22Rv1 (cell line): ENCODE data around the gene C14orf180.
A peak's percentile ranks its signal among the peaks of the same experiment; 100 is the strongest.

Experiments used
- H3K27ac ChIP-seq: fragments of 450-650 bp; 2 replicates; pipeline ENCODE4 v1.5.1; 2017
- ZFX ChIP-seq: fragments of 450-650 bp; IDR thresholded peaks from 2 replicates; pipeline ENCODE4 v1.6.1; 2017; ENCODE audit warnings: antibody characterized with exemption, borderline replicate concordance
- TF ChIP-seq, protein P1 (sequence below): fragments of 450-650 bp; IDR thresholded peaks from 2 replicates; pipeline ENCODE4 v1.5.1; 2017; ENCODE audit warnings: mild to moderate bottlenecking

C14orf180 gene

DNA sequence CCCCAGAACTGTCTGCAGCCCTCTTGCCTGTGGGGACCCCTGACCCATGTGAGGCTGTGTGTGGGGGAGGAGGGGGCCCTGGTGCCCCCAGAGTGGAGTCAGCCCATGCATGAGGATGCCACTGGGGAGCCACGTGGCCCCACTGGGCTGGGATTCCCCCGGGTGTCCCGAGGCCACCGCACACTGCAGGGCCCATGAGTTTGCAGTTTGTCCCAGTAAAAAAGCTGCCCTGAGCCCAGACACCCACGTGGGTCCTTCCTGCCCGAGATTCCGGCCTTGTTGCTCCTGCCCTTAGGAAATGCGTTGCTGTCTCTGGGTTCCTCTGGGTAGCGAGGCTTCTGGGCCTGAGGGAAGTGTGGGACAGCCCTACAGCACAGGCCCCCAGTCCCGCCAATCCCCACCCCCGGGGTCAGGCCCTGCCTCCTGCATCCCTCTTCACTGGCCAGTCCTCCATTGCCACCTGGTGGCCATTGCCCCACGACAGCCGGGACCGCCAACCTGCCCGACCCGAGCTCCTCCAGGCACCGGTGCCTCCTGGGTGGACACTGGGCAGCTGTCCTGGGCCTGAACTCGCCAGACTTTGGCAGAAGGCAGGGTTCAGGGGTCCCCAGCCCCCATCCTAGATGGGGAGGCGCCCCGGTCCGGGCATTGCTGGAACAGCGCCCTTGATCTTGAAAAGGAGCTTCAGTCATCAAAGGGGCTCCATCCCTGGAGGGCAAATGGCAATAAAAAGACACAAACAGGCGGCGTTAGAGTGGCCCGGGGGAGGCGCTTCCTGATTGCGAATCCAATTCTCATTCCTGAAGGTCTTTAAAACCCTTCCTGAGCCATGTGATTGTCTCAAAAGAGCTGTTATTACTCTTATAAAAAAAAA is 15.6 kb upstream of the C14orf180 start:
- no peak for TF ChIP-seq ZFX
- TF ChIP-seq, protein P1, sequence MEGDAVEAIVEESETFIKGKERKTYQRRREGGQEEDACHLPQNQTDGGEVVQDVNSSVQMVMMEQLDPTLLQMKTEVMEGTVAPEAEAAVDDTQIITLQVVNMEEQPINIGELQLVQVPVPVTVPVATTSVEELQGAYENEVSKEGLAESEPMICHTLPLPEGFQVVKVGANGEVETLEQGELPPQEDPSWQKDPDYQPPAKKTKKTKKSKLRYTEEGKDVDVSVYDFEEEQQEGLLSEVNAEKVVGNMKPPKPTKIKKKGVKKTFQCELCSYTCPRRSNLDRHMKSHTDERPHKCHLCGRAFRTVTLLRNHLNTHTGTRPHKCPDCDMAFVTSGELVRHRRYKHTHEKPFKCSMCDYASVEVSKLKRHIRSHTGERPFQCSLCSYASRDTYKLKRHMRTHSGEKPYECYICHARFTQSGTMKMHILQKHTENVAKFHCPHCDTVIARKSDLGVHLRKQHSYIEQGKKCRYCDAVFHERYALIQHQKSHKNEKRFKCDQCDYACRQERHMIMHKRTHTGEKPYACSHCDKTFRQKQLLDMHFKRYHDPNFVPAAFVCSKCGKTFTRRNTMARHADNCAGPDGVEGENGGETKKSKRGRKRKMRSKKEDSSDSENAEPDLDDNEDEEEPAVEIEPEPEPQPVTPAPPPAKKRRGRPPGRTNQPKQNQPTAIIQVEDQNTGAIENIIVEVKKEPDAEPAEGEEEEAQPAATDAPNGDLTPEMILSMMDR: peak; percentile 92
- no peak overlapping the region for H3K27ac ChIP-seq

DNA sequence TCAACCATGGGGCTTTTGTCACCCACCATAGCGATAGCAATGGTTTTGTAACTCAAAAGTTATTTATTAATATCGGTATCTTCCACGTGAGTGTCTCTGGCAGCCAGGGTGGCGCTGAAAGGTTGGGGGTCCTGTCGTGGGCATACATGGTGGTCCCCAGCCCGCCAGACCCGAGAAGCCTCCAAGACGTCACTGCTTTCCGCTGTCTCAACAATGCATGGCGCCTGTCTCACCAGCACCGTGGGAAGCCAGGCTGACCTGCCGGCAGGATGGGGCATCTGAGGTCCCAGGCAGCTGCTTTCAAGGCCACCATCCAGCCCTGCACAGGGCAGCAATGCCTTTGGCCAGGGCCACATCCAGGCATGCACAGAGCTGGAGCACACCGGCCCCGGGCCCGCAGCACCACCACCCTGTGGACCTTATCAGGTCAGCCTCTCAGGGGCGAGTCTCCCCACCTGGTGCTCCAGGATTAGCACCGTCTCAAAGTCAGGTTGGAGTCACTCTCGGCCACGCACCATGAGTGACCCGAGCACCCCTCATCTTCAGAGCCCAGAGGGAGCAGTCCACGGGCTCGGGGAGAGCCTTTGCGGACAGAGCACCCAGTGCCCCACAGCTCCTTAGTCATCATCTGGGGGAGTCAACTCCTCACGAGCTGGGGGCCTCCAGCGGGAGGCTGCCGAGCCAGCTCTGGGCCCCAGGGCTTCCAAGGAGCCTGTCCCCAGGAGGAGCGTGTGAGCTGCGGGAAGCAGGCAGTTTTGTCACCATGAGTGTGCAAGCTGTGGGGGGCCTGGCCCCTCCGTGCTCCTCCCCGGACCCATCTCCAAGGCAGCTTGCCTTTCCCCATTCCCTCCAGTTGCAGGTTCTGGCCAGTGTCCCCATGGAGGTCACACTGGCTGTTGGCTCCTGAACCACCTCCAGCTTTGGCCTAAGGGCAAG is 14.6 kb upstream of the C14orf180 start:
- H3K27ac ChIP-seq: no peak overlapping the region
- TF ChIP-seq, protein P1: no peak
- no peak for TF ChIP-seq ZFX

GRCh38 chr14:104567141-104567956 is 12.2 kb upstream of the C14orf180 start:
- H3K27ac ChIP-seq: no peak overlapping the region
- TF ChIP-seq, protein P1: no peak
- no peak for TF ChIP-seq ZFX

- H3K27ac ChIP-seq: no peak overlapping the region
- TF ChIP-seq, protein P1: no peak
- no peak for TF ChIP-seq ZFX
These were observed 11.7 kb upstream of the C14orf180 start for GRCh38 chr14:104567957-104568225.

DNA sequence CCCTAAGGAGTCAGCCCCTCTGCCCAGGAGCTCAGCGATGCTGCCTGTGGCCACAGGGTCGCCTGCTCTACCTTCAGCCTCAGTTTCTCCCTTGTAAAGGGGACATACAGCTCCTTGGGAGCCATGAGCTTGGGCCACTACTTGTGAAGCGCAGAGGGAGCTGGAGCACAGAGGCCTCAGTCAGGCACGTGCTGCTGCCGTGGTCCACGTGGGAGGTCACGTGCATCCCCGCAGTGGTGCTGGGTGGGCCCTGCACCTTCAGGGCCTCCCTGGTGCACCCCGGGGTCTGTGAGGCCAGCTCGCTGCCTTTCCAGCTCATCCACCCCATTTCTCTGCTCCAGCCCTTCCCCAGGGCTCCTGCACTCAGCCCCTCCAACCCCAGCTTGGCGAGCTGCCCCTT is 10.9 kb upstream of the C14orf180 start:
- TF ChIP-seq, protein P1: no peak
- TF ChIP-seq ZFX: no peak
- H3K27ac ChIP-seq: no peak overlapping the region

- H3K27ac ChIP-seq: no peak overlapping the region
- TF ChIP-seq ZFX: no peak
- TF ChIP-seq, protein P1: no peak
These were observed 10.1 kb upstream of the C14orf180 start for GRCh38 chr14:104569435-104569834.
